Measurements from ENCODE around the gene PAPPA2. TPM values are rescaled to one million over a fixed set of nuclear protein-coding genes. Genes with fewer than 3 reads are reported as not detected.
A peak's percentile ranks its signal among the peaks of the same experiment; 100 is the strongest.
"Not testable (repeated sequence)": the region's sequence is repeated elsewhere in the genome, so short reads cannot be mapped to it uniquely, and the experiment has no call there.

PAPPA2 gene
- total RNA-seq, 6 donors from 2014 or later = under 0.01 to 2.4 (median 0.45) TPM

DNA sequence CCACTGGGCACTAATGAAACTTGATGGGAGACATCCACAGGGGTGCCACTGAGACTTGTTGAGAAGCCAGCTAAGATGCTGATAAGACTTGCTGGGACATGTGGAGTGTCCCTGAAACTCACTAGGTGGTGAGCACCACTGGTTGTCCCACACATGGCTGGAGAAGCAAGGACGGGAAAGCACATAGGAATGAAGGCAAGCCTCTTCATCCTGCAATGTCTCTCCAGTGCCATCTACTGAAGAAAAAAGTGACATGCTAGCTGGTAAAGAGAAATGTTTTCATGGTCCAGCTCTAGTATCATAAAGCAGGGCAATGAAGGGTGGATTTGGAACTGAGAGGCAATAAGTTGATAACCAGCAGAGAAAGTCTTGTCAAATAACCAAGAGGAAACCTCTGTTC is 283.0 kb downstream of the PAPPA2 start:
- ATAC-seq (ENCODE audit: low FRiP score in 2 of 2) (no peak), DNase-seq (no peak)
- H3K27me3 ChIP-seq = no peaks in the 10 kb centered on the region
- no peaks in the 10 kb centered on the region for H3K9me3 ChIP-seq
- no peak overlapping the region for H3K27ac ChIP-seq
- no peaks in the 10 kb centered on the region for H3K36me3 ChIP-seq
- H3K4me1 ChIP-seq = no peaks in the 10 kb centered on the region
- 42 to 68% methylated on average over 1 of the region's 1 CpG for WGBS, 2 donors
- H3K4me3 ChIP-seq = no peak overlapping the region
- TF ChIP-seq EP300 (IDR thresholded peaks at IDR 0.05) = no peak
- no peak for TF ChIP-seq POLR2A (IDR thresholded peaks at IDR 0.05)
- no peak for TF ChIP-seq POLR2AphosphoS5 (IDR thresholded peaks at IDR 0.05)
- TF ChIP-seq, protein P1, sequence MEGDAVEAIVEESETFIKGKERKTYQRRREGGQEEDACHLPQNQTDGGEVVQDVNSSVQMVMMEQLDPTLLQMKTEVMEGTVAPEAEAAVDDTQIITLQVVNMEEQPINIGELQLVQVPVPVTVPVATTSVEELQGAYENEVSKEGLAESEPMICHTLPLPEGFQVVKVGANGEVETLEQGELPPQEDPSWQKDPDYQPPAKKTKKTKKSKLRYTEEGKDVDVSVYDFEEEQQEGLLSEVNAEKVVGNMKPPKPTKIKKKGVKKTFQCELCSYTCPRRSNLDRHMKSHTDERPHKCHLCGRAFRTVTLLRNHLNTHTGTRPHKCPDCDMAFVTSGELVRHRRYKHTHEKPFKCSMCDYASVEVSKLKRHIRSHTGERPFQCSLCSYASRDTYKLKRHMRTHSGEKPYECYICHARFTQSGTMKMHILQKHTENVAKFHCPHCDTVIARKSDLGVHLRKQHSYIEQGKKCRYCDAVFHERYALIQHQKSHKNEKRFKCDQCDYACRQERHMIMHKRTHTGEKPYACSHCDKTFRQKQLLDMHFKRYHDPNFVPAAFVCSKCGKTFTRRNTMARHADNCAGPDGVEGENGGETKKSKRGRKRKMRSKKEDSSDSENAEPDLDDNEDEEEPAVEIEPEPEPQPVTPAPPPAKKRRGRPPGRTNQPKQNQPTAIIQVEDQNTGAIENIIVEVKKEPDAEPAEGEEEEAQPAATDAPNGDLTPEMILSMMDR (IDR thresholded peaks at IDR 0.05) = no peak

DNA sequence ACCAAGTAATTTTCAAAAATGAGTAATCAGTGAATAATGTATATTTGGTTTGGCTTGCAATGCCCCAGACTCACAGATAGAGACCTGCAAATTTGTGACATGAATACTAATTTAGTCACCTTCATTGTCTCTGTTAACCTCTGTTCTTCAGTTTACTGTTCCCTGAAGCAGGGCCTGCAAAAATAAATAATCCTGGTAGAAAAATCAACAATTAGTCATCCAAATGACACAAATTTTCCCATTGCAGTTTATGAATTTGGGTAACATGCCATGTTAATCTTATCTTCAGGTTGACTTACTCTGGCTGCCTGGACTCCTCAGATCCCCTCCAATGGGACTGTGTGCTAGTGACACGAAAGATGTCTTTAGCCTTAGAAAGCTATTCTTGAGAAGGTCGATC is 289.5 kb downstream of the PAPPA2 start:
- ATAC-seq (ENCODE audit: low FRiP score in 2 of 2) (no peak), DNase-seq (no peak)
- Histone ChIP-seq H3K4me3 (no peak overlapping the region), H3K27me3 (no peaks in the 10 kb centered on the region), H3K27ac (no peak overlapping the region), H3K9me3 (no peaks in the 10 kb centered on the region), H3K36me3 (no peaks in the 10 kb centered on the region), H3K4me1 (no peaks in the 10 kb centered on the region)
- 87 to 89% methylated on average over 2 of the region's 2 CpGs for WGBS, 2 donors
- TF ChIP-seq, protein P1 (IDR thresholded peaks at IDR 0.05) = no peak
- no peak for TF ChIP-seq POLR2AphosphoS5 (IDR thresholded peaks at IDR 0.05)
- TF ChIP-seq EP300 (IDR thresholded peaks at IDR 0.05) = no peak
- TF ChIP-seq POLR2A (IDR thresholded peaks at IDR 0.05) = no peak

GRCh38 chr1:176754676-176755075 is 291.7 kb downstream of the PAPPA2 start:
- ATAC-seq (ENCODE audit: low FRiP score in 2 of 2) (no peak), DNase-seq (no peak)
- Histone ChIP-seq H3K4me3 (no peak overlapping the region), H3K27ac (no peak overlapping the region), H3K9me3 (no peaks in the 10 kb centered on the region), H3K36me3 (no peaks in the 10 kb centered on the region), H3K4me1 (no peaks in the 10 kb centered on the region), H3K27me3 (no peaks in the 10 kb centered on the region)
- no peak for TF ChIP-seq POLR2AphosphoS5 (IDR thresholded peaks at IDR 0.05)
- no peak for TF ChIP-seq EP300 (IDR thresholded peaks at IDR 0.05)
- TF ChIP-seq POLR2A (IDR thresholded peaks at IDR 0.05) = no peak
- TF ChIP-seq, protein P1 (IDR thresholded peaks at IDR 0.05) = no peak
- WGBS, 2 donors = 58 to 62% methylated on average over 2 of the region's 2 CpGs

GRCh38 chr1:176756817-176757216 is 293.8 kb downstream of the PAPPA2 start:
- H3K27me3 ChIP-seq; H3K27ac ChIP-seq; H3K9me3 ChIP-seq; H3K36me3 ChIP-seq; H3K4me1 ChIP-seq; ATAC-seq (ENCODE audit: low FRiP score in 2 of 2); H3K4me3 ChIP-seq: not testable (repeated sequence)
- 90 to 91% methylated on average over 8 of the region's 8 CpGs for WGBS, 2 donors
- peak in 1 of 2 donors; percentile 2 for DNase-seq

DNA sequence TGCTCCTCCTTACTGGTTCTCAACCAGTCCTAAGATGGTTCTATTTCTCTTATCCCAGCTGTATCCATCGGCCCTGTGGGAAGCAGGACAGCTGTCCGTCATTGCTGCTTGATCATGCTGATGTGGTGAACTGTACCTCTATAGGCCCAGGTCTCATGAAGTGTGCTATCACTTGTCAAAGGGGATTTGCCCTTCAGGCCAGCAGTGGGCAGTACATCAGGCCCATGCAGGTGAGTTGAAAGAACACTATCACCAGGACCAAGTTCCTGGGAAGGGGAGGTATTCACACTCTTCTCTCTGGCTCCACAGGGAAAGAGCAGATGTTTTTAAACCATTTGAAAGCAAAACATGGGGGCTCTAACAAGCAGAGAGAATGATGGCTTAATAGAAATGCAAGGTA is 302.6 kb downstream of the PAPPA2 start:
- H3K27ac ChIP-seq = no peak overlapping the region
- H3K4me1 ChIP-seq = no peaks in the 10 kb centered on the region
- no peaks in the 10 kb centered on the region for H3K36me3 ChIP-seq
- no peaks in the 10 kb centered on the region for H3K27me3 ChIP-seq
- no peak for TF ChIP-seq POLR2AphosphoS5 (IDR thresholded peaks at IDR 0.05)
- no peaks in the 10 kb centered on the region for H3K9me3 ChIP-seq
- DNase-seq (no peak), ATAC-seq (ENCODE audit: low FRiP score in 2 of 2) (no peak)
- WGBS, 2 donors = 75 to 79% methylated on average over 2 of the region's 2 CpGs
- H3K4me3 ChIP-seq = no peak overlapping the region

- WGBS, 2 donors = 76 to 86% methylated on average over 1 of the region's 1 CpG
Measured at GRCh38 chr1:176766779-176767178, 303.8 kb downstream of the PAPPA2 start.

More at GRCh38 chr1:176766779-176767178, 303.8 kb downstream of the PAPPA2 start:
- TF ChIP-seq POLR2A (IDR thresholded peaks at IDR 0.05) (no peak), EP300 (IDR thresholded peaks at IDR 0.05) (no peak), POLR2AphosphoS5 (IDR thresholded peaks at IDR 0.05) (no peak)
- TF ChIP-seq, protein P1 (IDR thresholded peaks at IDR 0.05) = no peak
- H3K4me1 ChIP-seq = no peaks in the 10 kb centered on the region
- no peak overlapping the region for H3K4me3 ChIP-seq
- H3K27ac ChIP-seq = no peak overlapping the region
- ATAC-seq (ENCODE audit: low FRiP score in 2 of 2) = no peak
- H3K9me3 ChIP-seq = no peaks in the 10 kb centered on the region
- H3K36me3 ChIP-seq = no peaks in the 10 kb centered on the region
- DNase-seq = no peak
- no peaks in the 10 kb centered on the region for H3K27me3 ChIP-seq
